Heart left ventricle (tissue), 16 donors: ENCODE results near the gene XCL2. TPM values are rescaled to one million over a fixed set of nuclear protein-coding genes. Genes with fewer than 3 reads are reported as not detected.

Experiments
- ATAC-seq, 4 donors: fragments of 200-7000 bp; cut with Tn5 transposase; one replicate each; pipeline ENCODE4 v1.9.1; 2020 to 2022; ENCODE audit warnings: moderate library complexity in 4 of 4, mild to moderate bottlenecking in 3 of 4, moderate number of reproducible peaks in 1 of 4
- DNase-seq, 5 donors: peaks; one replicate each; pipeline ENCODE4 v3.0.0-alpha.2; 2020
- H3K27ac ChIP-seq, 12 donors: fragments of 200-600 bp; sonication (generic) in 4 of 12; one replicate each; pipeline versions ENCODE4 v1.5.0 to v1.8.0; 2016 to 2022; ENCODE audit warnings: mild to moderate bottlenecking in 2 of 12
- H3K27me3 ChIP-seq, 9 donors: fragments of 200-600 bp; sonication (generic) in 2 of 9; one replicate each; pipeline versions ENCODE4 v1.5.1 to v1.8.0; 2016 to 2022; ENCODE audit warnings: mild to moderate bottlenecking in 3 of 9
- H3K36me3 ChIP-seq, 9 donors: fragments of 200-600 bp; sonication (generic) in 2 of 9; one replicate each; pipeline versions ENCODE4 v1.5.0 to v1.8.0; 2018 to 2022; ENCODE audit warnings: mild to moderate bottlenecking in 2 of 9
- H3K4me1 ChIP-seq, 12 donors: fragments of 200-600 bp; sonication (generic) in 4 of 12; one replicate each; pipeline versions ENCODE4 v1.5.0 to v1.8.0; 2016 to 2022; ENCODE audit warnings: mild to moderate bottlenecking in 3 of 12
- H3K4me3 ChIP-seq, 12 donors: fragments of 200-600 bp; sonication (generic) in 4 of 12; one replicate each; pipeline versions ENCODE4 v1.5.0 to v1.8.0; 2017 to 2022; ENCODE audit warnings: mild to moderate bottlenecking in 9 of 12, moderate library complexity in 4 of 12
- H3K9me3 ChIP-seq, 12 donors: fragments of 200-600 bp; sonication (generic) in 4 of 12; one replicate each; pipeline versions ENCODE4 v1.5.0 to v1.8.0; 2016 to 2022; ENCODE audit warnings: mild to moderate bottlenecking in 1 of 12
- POLR2A ChIP-seq, 2 donors: fragments of 450-650 bp; IDR thresholded peaks; one replicate each; pipeline ENCODE4 v1.6.1; 2017; ENCODE audit warnings: antibody characterized with exemption in 2 of 2, mild to moderate bottlenecking in 2 of 2, moderate library complexity in 2 of 2
- WGBS, 4 donors: extraction: QIAGEN DNeasy Blood & Tissue Kit in 2 of 4; methylation state at CpG; one replicate each; pipeline versions ENCODE4 v1.1.5 to v1.1.7; 2013 to 2018; 5-methylcytosine and 5-hydroxymethylcytosine counted together
- intact Hi-C, 10 donors: fragments of 100-400 bp; cut with DNase I; formaldehyde crosslinking; loops; one replicate each; pipeline versions ENCODE4 v1.11.1 to v1.14.2; 2022
- polyA plus RNA-seq, 2 donors: library from polyadenylated mRNA; stranded (reverse); fragments of 200-250 nt; gene quantifications; one replicate each; pipeline ENCODE4 v1.2.3, GENCODE V29; 2013
- total RNA-seq, 9 donors: library from RNA; depleted of rRNA in 2 of 9; stranded (reverse); fragments of >200 nt in 2 of 9; fragmentation: NEBNext Ultra II Directional in 3 of 9; extraction: Animal tissue kit (Norgen Biotek cat#: 25700) in 3 of 9; gene quantifications; one replicate each; pipeline versions ENCODE4 v1.1.0 to v1.2.4, GENCODE V29; 2016 to 2023
- TF ChIP-seq, protein P1 (sequence below), 12 donors: fragments of 200-600 bp; sonication (generic) in 4 of 12; IDR thresholded peaks; one replicate each; pipeline versions ENCODE4 v1.5.0 to v1.8.0; 2018 to 2022; ENCODE audit warnings: antibody characterized with exemption in 12 of 12, mild to moderate bottlenecking in 5 of 12
- donor health status: ischemic (EF 13 %, LVEDD 7.1; RV severe dilation, severe dysfunction).
- donor health status: healthy with polysubstance abuse.
- donor health status: DM: no; HTN: yes; CAD: no.
- donor health status: DM: no; HTN: no; CAD: no.
- donor health status: ischemic (EF 25% LVEDD 6.9; RV normal size, moderate dysfunction).
- donor health status: ischemic (EF 25% LVEDD 5.7; RV mildly dilated, moderate dysfunction).
- donor health status: healthy.
- donor health status: DM: yes; HTN: yes; CAD: no.
- donor health status: ischemic (EF 35%, LVEDD 5.7; RV mildly dilated, moderate dysfunction).
- donor health status: nonischemic (EF 11% LVEDD 7.7; RV severe dilation, severe dysfunction).
- donor health status: DM: yes; HTN: yes; CAD: no.
- donor health status: PGD.
- donor health status: ischemic (EF 29% LVEDD 5.4; RV normal size, mild dysfunction).
- donor health status: nonischemic (EF 23%, LVEDD 6.1; RV moderate dilation, normal function).

XCL2 gene
- total and polyA plus RNA-seq, 11 donors, result 2.7 to 3.6 TPM; not detected in 9

GRCh38 chr1:168529518-168529917, 14.3 kb downstream of the XCL2 start:
- no peak for DNase-seq
- whole genome bisulfite sequencing, 4 donors, result 37 to 58% (median 46%) methylated on average over 1 of the region's 1 CpG
- peaks cover 0 to 27% (median 0%) of the 10 kb centered on the region in 12 donors for H3K4me1 ChIP-seq
- peak overlapping the region in 1 of 12 donors; percentile 19 for H3K27ac ChIP-seq
- TF ChIP-seq, protein P1, sequence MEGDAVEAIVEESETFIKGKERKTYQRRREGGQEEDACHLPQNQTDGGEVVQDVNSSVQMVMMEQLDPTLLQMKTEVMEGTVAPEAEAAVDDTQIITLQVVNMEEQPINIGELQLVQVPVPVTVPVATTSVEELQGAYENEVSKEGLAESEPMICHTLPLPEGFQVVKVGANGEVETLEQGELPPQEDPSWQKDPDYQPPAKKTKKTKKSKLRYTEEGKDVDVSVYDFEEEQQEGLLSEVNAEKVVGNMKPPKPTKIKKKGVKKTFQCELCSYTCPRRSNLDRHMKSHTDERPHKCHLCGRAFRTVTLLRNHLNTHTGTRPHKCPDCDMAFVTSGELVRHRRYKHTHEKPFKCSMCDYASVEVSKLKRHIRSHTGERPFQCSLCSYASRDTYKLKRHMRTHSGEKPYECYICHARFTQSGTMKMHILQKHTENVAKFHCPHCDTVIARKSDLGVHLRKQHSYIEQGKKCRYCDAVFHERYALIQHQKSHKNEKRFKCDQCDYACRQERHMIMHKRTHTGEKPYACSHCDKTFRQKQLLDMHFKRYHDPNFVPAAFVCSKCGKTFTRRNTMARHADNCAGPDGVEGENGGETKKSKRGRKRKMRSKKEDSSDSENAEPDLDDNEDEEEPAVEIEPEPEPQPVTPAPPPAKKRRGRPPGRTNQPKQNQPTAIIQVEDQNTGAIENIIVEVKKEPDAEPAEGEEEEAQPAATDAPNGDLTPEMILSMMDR (IDR thresholded peaks at IDR 0.05), result no peak
- no peak for TF ChIP-seq POLR2A (IDR thresholded peaks at IDR 0.05)
- H3K36me3 ChIP-seq, result no peaks in the 10 kb centered on the region
- no peak for ATAC-seq
- no peak overlapping the region for H3K4me3 ChIP-seq
- no peaks in the 10 kb centered on the region for H3K9me3 ChIP-seq
- H3K27me3 ChIP-seq, result no peaks in the 10 kb centered on the region
- intact Hi-C loops, result no loop called here

DNA sequence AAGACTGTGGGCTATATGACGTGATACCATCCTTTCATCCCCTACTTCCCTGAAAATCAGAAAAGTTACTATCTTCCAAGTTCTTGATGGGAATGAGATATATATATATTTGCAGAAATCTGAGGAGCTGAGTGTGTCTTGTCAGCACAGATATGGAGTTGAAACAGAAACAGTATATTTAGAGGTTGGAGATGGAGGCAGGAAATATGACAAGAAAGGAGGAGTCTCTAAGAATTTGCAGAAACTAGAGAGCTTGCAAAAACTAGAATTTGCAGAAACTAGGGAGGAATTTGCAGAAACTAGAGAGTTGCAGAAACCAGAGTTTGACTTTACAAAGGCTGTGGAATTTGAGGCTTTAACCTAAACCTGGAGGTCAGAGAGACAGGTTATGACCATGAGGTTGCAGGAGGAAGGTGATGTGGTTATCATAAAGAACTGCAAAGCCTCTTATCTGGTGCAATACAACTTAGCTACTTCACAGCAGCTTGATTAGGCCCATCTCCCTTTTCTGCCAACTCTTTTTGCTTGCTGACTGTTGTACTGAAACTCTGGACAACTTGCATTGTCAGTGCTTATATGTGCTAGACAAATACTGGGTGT, 22.3 kb downstream of the XCL2 start:
- H3K27me3 ChIP-seq, result no peaks in the 10 kb centered on the region
- ATAC-seq (no peak), DNase-seq (no peak)
- H3K9me3 ChIP-seq, result peaks cover 0 to 10% (median 0%) of the 10 kb centered on the region in 12 donors
- TF ChIP-seq POLR2A (IDR thresholded peaks at IDR 0.05), result no peak
- TF ChIP-seq, protein P1 (IDR thresholded peaks at IDR 0.05), result no peak
- WGBS, 4 donors, result 83 to 97% (median 95%) methylated on average over 1 of the region's 1 CpG
- no peak overlapping the region for H3K4me3 ChIP-seq
- intact Hi-C loops, result no loop called here
- peak overlapping the region in 1 of 12 donors; percentile 57 for H3K27ac ChIP-seq
- peaks cover 0 to 49% (median 0%) of the 10 kb centered on the region in 12 donors for H3K4me1 ChIP-seq
- no peaks in the 10 kb centered on the region for H3K36me3 ChIP-seq

GRCh38 chr1:168520832-168521231, 23.0 kb downstream of the XCL2 start:
- H3K27ac ChIP-seq, result peak overlapping the region in 1 of 12 donors; percentile 57
- intact Hi-C loops, result no loop called here
- no peaks in the 10 kb centered on the region for H3K27me3 ChIP-seq
- TF ChIP-seq, protein P1 (IDR thresholded peaks at IDR 0.05), result no peak
- no peak for TF ChIP-seq POLR2A (IDR thresholded peaks at IDR 0.05)
- DNase-seq (no peak), ATAC-seq (no peak)
- no peaks in the 10 kb centered on the region for H3K36me3 ChIP-seq
- H3K4me1 ChIP-seq, result peaks cover 0 to 49% (median 0%) of the 10 kb centered on the region in 12 donors
- peaks cover 0 to 10% (median 0%) of the 10 kb centered on the region in 12 donors for H3K9me3 ChIP-seq
- WGBS, 4 donors, result 72 to 78% (median 74%) methylated on average over 4 of the region's 4 CpGs
- H3K4me3 ChIP-seq, result no peak overlapping the region

DNA sequence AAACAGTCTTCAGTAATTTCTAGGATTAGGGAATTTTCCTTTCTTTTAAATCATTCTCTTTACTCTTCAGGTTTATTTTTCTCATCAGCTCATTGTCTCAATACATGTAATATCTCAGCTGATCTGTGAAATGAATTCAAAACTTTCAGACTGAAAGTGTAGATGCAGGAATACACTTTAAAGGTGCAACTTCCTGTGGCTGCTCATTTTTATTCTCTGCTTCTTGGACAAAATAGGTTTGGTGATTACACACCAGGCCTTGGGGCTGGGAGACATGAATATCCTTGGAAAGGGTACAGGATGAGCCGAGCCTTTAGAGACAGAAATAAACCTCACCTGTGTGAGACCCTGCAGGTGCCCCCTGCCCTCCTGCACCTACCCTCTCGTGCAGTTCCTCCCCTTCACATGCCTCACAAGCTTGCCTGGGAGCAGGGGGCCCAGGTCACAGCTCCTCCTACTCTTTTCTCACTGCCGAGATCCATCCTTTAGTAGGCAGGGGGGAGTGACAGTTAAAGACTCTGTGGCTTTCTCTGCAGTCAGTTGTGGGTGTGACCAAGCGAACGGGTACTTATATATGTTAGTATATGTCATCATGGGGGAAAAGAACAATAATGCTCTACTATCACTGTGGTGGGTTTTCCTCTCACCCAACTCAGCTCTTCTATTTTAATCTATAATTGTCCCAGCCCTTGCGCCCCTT, 23.6 kb downstream of the XCL2 start:
- WGBS, 4 donors, result 50 to 71% (median 58%) methylated on average over 6 of the region's 6 CpGs
- H3K4me3 ChIP-seq, result no peak overlapping the region
- DNase-seq (no peak), ATAC-seq (peak in 1 of 4 donors; percentile 28)
- no peaks in the 10 kb centered on the region for H3K27me3 ChIP-seq
- H3K27ac ChIP-seq, result peak overlapping the region in 1 of 12 donors; percentile 57
- H3K4me1 ChIP-seq, result peaks cover 0 to 49% (median 0%) of the 10 kb centered on the region in 12 donors
- no peaks in the 10 kb centered on the region for H3K36me3 ChIP-seq
- intact Hi-C loops, result no loop called here
- peaks cover 0 to 10% (median 0%) of the 10 kb centered on the region in 12 donors for H3K9me3 ChIP-seq
- TF ChIP-seq, protein P1 (IDR thresholded peaks at IDR 0.05), result no peak
- TF ChIP-seq POLR2A (IDR thresholded peaks at IDR 0.05), result no peak
